ENCODE measurements around the gene FBN1. TPM values are rescaled to one million over a fixed set of nuclear protein-coding genes. Genes with fewer than 3 reads are reported as not detected.

FBN1 gene
- polyA plus RNA-seq, 3 donors: 11.6 to 85.4 (median 55.2) TPM

- WGBS, 3 donors: 83 to 90% (median 90%) methylated on average over 1 of the region's 1 CpG
- H3K27ac ChIP-seq (ENCODE audit: low read depth, low read length): no peak overlapping the region
Observed at GRCh38 chr15:48654801-48655200, 9.3 kb upstream of the FBN1 start.

GRCh38 chr15:48653913-48654670, 8.6 kb upstream of the FBN1 start:
- 70 to 78% (median 71%) methylated on average over 9 of the region's 9 CpGs for WGBS, 3 donors
- no peak overlapping the region for H3K27ac ChIP-seq (ENCODE audit: low read depth, low read length)

GRCh38 chr15:48653216-48653615, 7.7 kb upstream of the FBN1 start:
- no peak overlapping the region for H3K27ac ChIP-seq (ENCODE audit: low read depth, low read length)
- WGBS, 3 donors: 79 to 93% (median 79%) methylated on average over 4 of the region's 4 CpGs

- 82 to 88% (median 85%) methylated on average over 6 of the region's 6 CpGs for WGBS, 3 donors
- no peak overlapping the region for H3K27ac ChIP-seq (ENCODE audit: low read depth, low read length)
Observed at GRCh38 chr15:48652510-48653076, 7.1 kb upstream of the FBN1 start.

GRCh38 chr15:48650931-48651330, 5.4 kb upstream of the FBN1 start:
- WGBS, 3 donors: 79 to 90% (median 85%) methylated on average over 2 of the region's 2 CpGs

GRCh38 chr15:48647962-48648361, 2.5 kb upstream of the FBN1 start:
- H3K27ac ChIP-seq (ENCODE audit: low read depth, low read length): no peak overlapping the region

More at GRCh38 chr15:48650931-48651330, 5.4 kb upstream of the FBN1 start:
- H3K27ac ChIP-seq (ENCODE audit: low read depth, low read length): no peak overlapping the region

GRCh38 chr15:48646331-48646730, 822 bp upstream of the FBN1 start:
- no peak overlapping the region for H3K27ac ChIP-seq (ENCODE audit: low read depth, low read length)
- WGBS, 3 donors: 37 to 42% (median 42%) methylated on average over 11 of the region's 11 CpGs

GRCh38 chr15:48644827-48645557, 517 bp downstream of the FBN1 start:
- WGBS, 3 donors: 0 to 1% (median 1%) methylated on average over 70 to 79 of the region's 79 CpGs
- no peak overlapping the region for H3K27ac ChIP-seq (ENCODE audit: low read depth, low read length)

- H3K27ac ChIP-seq (ENCODE audit: low read depth, low read length): no peak overlapping the region
- WGBS, 3 donors: 0 to 2% (median 2%) methylated on average over 26 of the region's 26 CpGs
Observed at GRCh38 chr15:48644467-48644826, 1.1 kb downstream of the FBN1 start.

- no peak overlapping the region for H3K27ac ChIP-seq (ENCODE audit: low read depth, low read length)
- 26 to 39% (median 35%) methylated on average over 12 of the region's 12 CpGs for WGBS, 3 donors
Observed at GRCh38 chr15:48643776-48644466, 1.6 kb downstream of the FBN1 start.

GRCh38 chr15:48643206-48643605, 2.3 kb downstream of the FBN1 start:
- no peak overlapping the region for H3K27ac ChIP-seq (ENCODE audit: low read depth, low read length)
- WGBS, 3 donors: 24 to 53% (median 39%) methylated on average over 3 of the region's 3 CpGs

GRCh38 chr15:48642795-48643194, 2.7 kb downstream of the FBN1 start:
- H3K27ac ChIP-seq (ENCODE audit: low read depth, low read length): no peak overlapping the region
- 34 to 48% (median 42%) methylated on average over 1 of the region's 1 CpG for WGBS, 3 donors

GRCh38 chr15:48641416-48641815, 4.1 kb downstream of the FBN1 start:
- 50 to 59% (median 56%) methylated on average over 3 of the region's 3 CpGs for WGBS, 3 donors
- no peak overlapping the region for H3K27ac ChIP-seq (ENCODE audit: low read depth, low read length)

- WGBS, 3 donors: 72 to 80% (median 74%) methylated on average over 2 of the region's 2 CpGs
Observed at GRCh38 chr15:48638963-48639362, 6.5 kb downstream of the FBN1 start.

GRCh38 chr15:48637639-48638038, 7.9 kb downstream of the FBN1 start:
- no peak overlapping the region for H3K27ac ChIP-seq (ENCODE audit: low read depth, low read length)
- WGBS, 3 donors: 85 to 92% (median 91%) methylated on average over 2 of the region's 2 CpGs

More at GRCh38 chr15:48638963-48639362, 6.5 kb downstream of the FBN1 start:
- H3K27ac ChIP-seq (ENCODE audit: low read depth, low read length): no peak overlapping the region

GRCh38 chr15:48636511-48636910, 9.0 kb downstream of the FBN1 start:
- H3K27ac ChIP-seq (ENCODE audit: low read depth, low read length): no peak overlapping the region
- 86 to 87% (median 87%) methylated on average over 5 of the region's 5 CpGs for WGBS, 3 donors

- WGBS, 3 donors: 77 to 91% (median 89%) methylated on average over 2 of the region's 2 CpGs
- H3K27ac ChIP-seq (ENCODE audit: low read depth, low read length): no peak overlapping the region
Observed at GRCh38 chr15:48634893-48635292, 10.6 kb downstream of the FBN1 start.

- 67 to 85% (median 82%) methylated on average over 3 of the region's 3 CpGs for WGBS, 3 donors
- H3K27ac ChIP-seq (ENCODE audit: low read depth, low read length): no peak overlapping the region
Observed at GRCh38 chr15:48634096-48634495, 11.4 kb downstream of the FBN1 start.

- H3K27ac ChIP-seq (ENCODE audit: low read depth, low read length): no peak overlapping the region
- whole genome bisulfite sequencing, 3 donors: 31 to 74% (median 51%) methylated on average over 1 of the region's 1 CpG
Observed at GRCh38 chr15:48632651-48633050, 12.9 kb downstream of the FBN1 start.

Data from adipose tissue (tissue), 3 donors.